HG03439 (cell line): Measurements from ENCODE around the gene MLLT3.

Experiments
- ATAC-seq: cut with Tn5 transposase; IDR thresholded peaks from one replicate; pipeline ENCODE4 v1.9.1; 2021; ENCODE audit warnings: mild to moderate bottlenecking, moderate library complexity; ENCODE audit not compliant: unreplicated experiment

Gene MLLT3

GRCh38 chr9:20480249-20480648 lies 142.1 kb downstream of the MLLT3 start:
- no peak for ATAC-seq

- ATAC-seq, result peak; percentile 75
Observed at GRCh38 chr9:20479419-20480155, 142.7 kb downstream of the MLLT3 start.

GRCh38 chr9:20478786-20479185 lies 143.5 kb downstream of the MLLT3 start:
- no peak for ATAC-seq

GRCh38 chr9:20477940-20478620 lies 144.2 kb downstream of the MLLT3 start:
- no peak for ATAC-seq

- no peak for ATAC-seq
Observed at GRCh38 chr9:20476912-20477521, 145.3 kb downstream of the MLLT3 start.

- no peak for ATAC-seq
Observed at GRCh38 chr9:20474496-20474895, 147.8 kb downstream of the MLLT3 start.

- no peak for ATAC-seq
Observed at GRCh38 chr9:20473515-20474013, 148.7 kb downstream of the MLLT3 start.

- ATAC-seq, result no peak
Observed at GRCh38 chr9:20472342-20473045, 149.8 kb downstream of the MLLT3 start.

GRCh38 chr9:20466328-20467008 lies 155.8 kb downstream of the MLLT3 start:
- no peak for ATAC-seq

- ATAC-seq, result no peak
Observed at GRCh38 chr9:20464242-20464641, 158.1 kb downstream of the MLLT3 start.

GRCh38 chr9:20463823-20464222 lies 158.5 kb downstream of the MLLT3 start:
- no peak for ATAC-seq

- ATAC-seq, result no peak
Observed at GRCh38 chr9:20462410-20462809, 159.9 kb downstream of the MLLT3 start.

GRCh38 chr9:20447291-20447690 lies 175.0 kb downstream of the MLLT3 start:
- no peak for ATAC-seq

- ATAC-seq, result no peak
Observed at GRCh38 chr9:20446248-20446647, 176.1 kb downstream of the MLLT3 start.

- no peak for ATAC-seq
Observed at GRCh38 chr9:20442461-20443319, 179.6 kb downstream of the MLLT3 start.

GRCh38 chr9:20441711-20442423 lies 180.4 kb downstream of the MLLT3 start:
- no peak for ATAC-seq

GRCh38 chr9:20441166-20441565 lies 181.1 kb downstream of the MLLT3 start:
- no peak for ATAC-seq

GRCh38 chr9:20437476-20437875 lies 184.8 kb downstream of the MLLT3 start:
- ATAC-seq, result no peak
